Cortex of kidney (tissue), 1 donor: ENCODE measurements around the gene NANS.
"Not testable (repeated sequence)": the region's sequence is repeated elsewhere in the genome, so short reads cannot be mapped to it uniquely, and the experiment has no call there.

Experiments
- DNase-seq: peaks from one replicate; lab custom pipeline; 2025; lab: John Stamatoyannopoulos, UW

Gene NANS

DNA sequence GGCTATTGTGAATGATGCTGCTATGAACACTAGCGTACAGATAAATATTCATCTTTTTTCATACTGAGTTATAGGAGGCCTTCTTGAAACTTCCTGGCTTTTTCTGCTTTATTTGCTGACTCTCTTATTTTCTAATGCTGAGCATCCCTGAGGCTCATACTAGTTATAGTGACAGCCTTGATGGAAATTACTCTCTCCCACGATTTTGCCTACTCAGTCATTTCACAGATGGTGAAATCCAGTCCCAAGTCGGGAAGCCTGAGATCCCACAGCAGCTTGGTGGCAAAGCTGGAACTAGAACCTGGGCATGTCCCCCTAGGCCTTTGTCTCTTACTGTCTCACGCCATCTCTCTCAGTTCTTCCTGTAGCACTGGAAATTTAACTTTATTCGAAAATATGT lies 22.4 kb downstream of the NANS start:
- no peak for DNase-seq

DNA sequence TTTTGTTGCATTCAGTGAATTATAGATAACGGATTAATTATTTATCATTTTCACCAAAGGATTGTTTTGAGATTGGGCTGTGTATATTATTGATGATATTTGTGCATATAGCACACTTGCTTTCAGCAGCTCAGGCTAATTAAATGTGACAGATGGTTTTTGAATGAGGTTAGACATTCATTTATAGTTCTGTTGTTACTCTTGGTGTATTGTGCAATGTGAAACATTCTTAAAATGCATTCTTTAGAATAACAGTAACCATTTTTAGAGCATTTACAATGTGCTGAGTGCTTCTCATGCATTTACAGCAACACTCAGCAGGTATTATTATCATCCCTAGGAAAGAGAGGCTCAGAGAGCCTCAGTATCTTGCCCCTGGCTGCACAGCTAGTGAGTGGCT lies 23.8 kb downstream of the NANS start:
- no peak for DNase-seq

DNA sequence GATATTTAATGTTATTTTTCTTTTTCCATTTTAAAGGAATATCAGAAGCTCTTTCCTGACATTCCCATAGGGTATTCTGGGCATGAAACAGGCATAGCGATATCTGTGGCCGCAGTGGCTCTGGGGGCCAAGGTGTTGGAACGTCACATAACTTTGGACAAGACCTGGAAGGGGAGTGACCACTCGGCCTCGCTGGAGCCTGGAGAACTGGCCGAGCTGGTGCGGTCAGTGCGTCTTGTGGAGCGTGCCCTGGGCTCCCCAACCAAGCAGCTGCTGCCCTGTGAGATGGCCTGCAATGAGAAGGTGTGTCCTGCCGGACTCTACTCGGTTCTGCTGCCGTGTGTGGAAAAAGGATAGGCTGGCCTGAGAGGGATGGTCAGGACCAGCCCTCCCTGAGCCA lies 24.2 kb downstream of the NANS start:
- no peak for DNase-seq

DNA sequence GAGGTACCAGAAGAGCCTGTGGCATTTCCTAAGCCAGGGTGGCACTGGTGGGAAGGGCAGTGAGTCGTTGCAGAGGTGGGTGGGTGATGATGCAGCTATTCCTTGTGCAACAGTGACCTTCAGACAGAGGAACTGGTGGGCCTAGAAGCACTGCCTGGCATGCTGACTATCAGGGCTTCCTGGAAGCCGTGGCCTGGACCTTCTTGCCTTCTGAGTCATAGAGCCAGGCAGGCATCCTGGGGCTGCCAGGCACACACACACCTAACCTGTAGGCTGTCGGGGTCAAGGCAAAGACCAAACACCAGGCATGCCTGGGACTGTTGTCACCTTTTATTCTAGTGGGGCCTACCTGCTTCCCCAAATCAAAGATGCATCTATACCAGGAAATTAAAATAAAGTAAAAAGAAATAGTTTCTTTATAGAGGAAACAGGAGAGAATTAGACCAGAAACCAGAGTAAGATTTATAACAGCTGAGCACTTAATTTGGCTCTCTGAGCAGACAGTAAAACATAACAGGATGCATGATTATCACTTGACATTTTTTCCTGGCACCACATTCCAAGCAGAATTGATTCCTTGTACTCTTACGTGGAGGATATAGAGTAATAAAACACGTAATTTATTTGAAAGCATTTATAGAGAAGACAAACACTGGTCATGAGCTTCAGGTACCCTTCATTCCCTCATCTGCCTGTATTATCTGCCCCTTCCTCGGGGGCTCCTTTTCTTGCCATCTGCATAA lies 25.1 kb downstream of the NANS start:
- no peak for DNase-seq

DNA sequence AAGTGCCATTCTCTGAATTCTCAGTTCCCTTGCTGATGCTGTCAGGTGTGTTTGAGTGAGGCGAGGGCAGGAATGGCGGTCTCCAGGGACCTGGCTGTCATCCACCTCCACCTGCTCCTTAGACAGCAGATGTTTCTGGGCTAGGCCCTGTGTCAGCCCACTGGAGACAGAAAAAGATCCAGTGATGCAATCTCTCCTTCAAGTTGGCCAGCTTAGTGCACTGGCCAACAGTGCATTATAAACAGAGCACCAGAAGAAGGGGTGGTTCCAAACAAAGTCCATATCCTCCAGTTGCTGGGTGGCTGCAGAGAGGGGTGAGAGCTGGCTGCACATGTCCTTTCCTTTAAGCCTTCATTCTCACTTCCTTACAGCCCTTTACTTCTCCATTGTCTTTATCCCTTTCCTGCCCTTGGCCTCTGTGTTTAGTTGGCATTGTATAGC lies 26.5 kb downstream of the NANS start:
- DNase-seq = no peak

DNA sequence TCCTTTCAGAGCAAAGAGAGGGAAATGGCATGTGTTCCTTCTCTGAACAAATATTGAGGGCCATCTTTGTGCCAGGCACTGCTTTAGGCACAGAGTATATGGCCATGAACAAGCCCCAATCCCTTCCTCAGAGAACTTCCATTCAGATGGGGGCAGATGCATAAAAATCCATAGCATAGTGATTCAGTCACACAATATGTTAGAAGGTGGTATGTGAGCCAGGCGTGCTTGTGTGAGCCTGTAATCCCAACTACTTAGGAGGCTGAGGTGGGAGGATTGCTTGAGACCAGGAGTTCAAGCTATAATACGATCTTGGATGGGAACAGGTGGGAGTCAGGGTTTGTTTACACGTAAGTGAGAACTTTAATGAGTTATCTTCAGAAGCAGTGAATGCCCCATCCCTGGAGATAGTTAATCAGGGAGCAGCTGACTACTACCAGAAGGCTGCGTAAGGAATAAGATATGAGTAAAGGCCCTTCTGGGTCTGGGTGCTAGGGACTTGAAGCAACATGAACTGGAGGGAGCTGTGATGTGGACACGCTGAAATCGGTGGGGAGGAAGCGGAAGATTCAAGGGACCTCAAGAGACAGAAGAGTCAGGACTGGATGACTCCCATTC lies 27.1 kb downstream of the NANS start:
- DNase-seq = no peak

DNA sequence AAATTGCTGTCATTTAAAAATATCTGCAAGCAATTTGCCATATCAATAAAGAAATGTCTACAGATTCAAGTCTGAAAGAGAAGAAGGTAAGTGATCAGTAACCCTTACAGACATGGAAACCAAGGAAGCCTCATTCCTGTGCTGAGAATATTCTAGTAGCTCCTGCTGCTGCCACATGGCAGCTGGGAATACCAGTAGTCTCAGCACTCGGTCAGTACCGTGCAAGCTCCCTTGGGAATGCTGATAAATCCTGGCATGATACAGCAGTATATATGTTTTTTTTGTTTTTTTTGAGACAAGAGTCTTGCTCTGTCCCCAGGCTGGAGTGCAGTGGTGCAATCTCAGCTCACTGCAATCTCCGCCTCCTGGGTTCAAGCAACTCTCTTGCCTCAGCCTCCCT lies 27.9 kb downstream of the NANS start:
- DNase-seq = no peak

DNA sequence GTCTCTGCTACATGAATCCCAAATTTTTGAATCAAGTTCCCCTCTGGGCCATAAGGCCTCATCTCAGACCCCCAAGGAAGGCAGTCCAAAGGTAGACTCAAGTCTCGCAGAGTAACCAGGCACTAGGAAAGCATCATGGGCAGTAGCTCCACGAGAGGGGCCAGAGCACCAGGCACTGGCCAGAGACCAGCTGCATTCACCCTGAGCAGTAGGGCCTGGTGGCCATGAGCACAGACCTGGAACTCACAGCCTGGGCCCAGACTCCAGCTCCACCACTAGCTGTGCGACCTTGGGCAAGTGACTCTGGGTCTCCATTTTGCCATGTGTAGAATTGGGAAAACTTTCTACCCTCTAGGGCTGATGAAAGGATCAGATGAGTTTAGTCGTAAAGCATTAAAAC lies 28.5 kb downstream of the NANS start:
- DNase-seq = no peak

DNA sequence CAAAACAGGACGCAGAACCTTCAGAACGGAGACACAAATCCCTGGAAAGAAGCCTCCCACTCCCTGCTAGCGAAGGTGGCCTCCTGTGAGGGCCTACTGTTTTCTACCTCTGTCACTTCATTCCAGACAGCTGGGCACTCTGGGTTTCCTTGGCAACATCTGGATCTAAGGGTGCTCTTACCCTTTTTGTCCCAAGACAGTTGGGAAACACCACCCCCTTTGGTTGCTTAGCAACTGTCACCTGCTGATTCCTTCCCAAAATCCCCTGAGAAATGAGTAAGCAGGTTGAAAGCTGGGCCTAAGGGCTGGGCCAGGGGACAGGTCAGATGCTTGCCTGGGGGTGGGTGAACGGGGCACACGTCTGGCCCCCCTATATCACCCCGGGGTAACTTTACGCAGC lies 29.4 kb downstream of the NANS start:
- DNase-seq = no peak

DNA sequence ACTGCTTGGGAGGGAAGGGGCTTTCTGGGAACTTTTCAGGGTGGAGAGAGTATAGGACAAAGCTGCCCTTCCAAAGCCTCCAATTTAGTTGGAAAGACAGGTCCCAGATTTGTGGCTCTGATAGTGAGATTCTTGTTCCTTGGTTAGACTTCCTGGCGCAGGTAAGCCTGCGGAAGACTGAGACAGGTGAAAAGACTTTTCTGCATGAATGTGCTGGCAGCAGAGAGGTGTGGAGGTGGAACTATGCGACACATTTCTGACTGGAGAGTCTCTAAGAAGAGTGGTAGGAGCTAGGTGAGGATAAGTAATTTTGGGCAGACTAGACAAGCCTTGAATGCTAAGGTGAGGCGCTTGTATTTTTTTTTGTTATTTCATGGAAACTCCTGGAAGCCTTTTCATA lies 29.9 kb downstream of the NANS start:
- DNase-seq = no peak

DNA sequence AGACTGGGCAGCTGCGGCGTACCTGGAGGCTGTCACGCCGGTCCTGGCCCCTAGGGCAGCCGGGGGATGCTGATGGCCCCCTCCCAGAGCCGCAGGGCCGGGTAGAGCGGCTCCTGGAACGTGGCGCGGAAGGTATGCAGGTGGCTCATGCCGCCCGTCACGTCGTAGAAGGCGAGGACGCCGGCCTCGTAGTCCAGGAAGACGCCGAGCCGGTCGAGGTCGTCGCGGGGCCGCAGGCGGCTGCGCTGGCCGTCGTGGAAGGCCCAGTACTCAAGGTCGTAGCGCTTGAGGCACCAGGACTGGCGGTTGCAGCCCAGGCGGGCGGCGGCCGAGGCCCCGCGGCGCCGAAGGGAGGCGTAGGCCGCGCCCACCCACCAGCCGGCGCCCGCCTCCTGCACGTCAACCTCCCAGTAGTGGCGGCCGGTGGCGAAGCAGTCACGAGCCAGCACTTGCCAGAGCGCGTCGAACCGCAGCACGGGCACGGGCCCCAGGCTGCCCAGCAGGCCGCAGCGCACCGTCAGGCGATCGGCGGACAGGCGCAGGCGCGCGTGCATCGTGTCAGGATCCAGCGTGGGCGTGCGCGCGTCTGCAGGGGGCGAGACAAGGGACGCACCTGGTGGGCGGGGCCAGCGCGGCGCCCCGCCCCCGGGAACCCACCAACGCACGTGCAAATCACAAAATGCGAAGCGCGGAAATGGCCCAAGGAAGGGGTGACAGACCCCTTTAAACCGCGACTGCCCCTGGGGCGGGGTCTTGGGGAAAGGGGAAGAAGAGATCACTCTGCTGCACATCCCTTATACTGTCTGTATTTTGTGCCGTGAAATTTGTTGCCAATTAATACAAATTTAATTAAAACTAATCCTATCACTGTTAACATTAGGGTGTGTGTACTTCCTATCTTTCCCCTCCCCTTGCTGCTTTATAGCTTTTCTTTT lies 31.2 kb downstream of the NANS start:
- DNase-seq = no peak

DNA sequence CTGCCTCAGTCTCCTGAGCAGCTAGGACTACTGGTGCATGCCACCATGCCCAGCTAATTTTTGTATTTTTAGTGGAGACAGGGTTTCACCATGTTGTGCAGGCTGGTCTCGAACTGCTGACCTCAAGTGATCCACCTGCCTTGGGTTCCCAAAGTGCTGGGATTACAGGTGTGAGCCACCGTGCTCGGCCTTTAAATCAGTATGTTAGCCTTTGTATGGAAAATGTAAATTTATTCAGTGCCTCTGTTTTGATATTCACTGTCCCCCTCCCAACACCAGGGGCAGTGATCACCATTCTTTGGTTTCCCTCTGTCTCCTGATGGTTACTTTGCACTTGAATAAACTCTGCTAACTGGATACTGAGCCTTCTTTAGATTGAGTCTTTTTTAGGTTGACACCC lies 34.1 kb downstream of the NANS start:
- not testable (repeated sequence) for DNase-seq

DNA sequence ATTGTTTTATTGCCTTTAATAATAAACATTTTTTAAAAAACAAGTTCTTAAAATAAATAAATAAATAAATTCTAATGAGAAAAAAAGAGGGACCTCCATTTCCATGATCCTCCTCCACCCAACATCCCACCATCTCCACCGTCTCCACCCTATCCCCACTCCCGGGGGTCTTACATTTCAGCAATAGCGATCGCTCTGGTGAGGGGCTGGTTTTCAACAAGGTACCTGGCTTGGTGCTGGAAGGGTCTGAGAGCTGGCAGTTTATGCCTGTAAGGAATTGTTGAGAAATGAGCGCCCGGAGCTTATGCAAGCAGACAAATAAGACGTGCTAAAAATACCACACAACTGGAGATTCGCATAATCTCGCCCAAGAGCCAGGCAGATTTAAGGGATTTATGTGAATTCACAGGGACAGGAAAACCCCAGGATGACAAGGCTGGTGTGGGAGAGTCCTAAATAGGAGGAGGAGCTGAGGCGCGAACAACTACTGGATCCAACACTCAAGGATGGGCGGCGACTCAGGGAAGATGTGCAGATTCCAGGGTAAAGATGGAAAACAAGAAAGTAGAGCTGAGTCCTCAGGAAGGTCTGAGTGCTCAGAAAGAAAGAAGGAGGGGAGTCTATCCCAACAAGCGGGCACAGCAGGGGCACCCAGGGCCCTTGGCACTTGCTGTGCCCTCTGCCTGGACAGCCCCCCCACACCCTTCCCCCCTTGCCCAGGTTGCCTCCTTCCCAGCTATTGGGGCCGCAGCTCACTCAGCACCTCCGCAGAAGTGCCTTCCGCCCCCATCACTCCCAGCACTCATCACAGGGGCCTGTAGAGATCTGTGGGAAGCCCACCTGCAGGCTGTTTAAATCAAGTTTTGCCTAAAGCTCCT lies 35.4 kb downstream of the NANS start:
- no peak for DNase-seq

DNA sequence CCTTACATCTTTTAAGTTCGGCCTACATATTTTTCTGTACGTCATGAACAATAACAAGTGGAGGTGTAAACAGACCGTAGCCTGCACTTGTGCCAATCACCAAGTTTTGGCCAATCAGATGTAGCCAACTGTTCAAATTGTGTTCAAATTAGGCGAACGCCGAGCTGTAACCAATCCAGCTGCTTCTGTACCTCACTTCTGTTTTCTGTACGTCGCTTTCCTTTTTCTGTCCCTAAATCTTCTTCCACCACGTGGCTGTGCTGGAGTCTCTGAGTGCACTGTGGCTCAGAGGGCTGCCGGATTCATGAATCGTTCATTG lies 36.0 kb downstream of the NANS start:
- no peak for DNase-seq

DNA sequence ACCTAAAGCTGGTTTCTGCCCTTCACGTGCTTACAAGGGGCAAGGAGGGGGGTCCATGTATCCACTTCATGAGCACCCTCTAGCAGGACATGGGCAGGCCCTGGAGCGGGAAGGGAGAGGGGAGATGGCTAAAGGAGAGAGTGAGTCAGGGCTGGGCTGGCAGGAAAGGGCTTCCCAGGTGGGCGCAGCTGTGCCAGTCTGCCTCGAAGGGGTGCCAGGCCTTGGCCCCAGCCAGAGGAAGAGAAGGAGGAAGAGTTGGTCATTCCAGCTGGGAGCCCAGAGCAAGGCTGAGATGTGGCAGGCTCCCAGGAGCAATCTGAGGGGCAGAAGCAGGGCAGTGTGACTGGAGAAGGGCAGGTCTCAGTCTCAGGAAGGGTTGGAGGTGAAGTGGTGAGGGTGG lies 37.8 kb downstream of the NANS start:
- DNase-seq = no peak

DNA sequence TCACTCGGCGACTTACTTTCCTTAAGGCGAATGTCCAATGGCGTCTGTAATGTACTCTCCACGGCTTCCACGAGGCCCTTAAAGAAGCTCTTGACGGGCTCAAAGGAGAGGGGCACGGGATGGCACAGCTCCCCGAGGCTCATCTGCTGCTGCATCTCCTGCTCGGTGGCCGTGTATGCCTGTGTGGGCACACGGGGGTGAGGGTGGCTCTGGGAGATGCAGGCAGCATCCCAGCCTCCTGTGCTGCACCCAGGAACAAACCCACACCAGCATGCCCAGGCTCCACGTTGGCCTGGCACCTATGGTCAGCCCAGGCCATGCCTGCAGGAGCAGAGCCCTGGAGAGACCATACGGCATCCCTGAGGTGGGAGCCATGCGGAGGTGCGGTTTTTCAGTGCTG lies 38.3 kb downstream of the NANS start:
- no peak for DNase-seq

DNA sequence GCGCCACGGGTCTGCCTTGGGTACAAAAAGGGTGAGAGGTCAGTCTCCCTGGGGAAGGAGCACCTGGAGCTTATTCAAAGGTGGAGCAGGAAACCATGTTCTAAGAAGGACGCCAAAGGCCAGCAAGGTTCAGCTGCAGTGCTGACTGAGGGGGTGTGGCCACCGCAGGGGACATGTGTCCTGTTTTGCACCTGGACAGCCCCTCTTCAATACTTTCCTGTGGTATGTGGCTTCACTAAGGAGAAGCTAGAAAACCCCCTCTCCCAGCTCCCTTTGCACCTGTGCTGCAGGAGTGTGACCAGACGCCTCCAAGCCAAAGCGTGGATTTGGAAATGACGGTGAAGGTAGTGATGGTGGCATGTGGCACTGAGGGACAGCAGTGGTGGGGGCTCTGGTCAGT lies 38.9 kb downstream of the NANS start:
- DNase-seq = no peak

DNA sequence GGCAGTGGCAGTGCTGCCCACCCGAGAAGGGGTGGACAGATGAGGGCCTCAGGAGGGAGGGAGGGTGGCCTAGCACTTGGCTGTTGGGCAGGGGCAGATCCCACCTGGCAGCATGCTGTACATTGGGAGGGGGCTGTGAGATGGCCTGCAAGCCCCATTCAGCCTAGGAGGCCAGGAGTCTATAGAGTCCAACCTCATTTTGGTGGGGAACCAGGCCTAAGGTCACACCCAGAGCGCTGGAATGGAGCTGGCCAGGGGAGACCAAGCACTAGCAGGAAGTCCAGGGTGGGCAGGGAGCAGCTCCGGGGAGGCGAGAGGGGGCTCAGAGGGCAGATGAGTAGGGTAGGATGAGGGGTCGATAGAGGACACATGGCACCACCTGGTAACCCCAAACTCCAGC lies 39.6 kb downstream of the NANS start:
- no peak for DNase-seq

DNA sequence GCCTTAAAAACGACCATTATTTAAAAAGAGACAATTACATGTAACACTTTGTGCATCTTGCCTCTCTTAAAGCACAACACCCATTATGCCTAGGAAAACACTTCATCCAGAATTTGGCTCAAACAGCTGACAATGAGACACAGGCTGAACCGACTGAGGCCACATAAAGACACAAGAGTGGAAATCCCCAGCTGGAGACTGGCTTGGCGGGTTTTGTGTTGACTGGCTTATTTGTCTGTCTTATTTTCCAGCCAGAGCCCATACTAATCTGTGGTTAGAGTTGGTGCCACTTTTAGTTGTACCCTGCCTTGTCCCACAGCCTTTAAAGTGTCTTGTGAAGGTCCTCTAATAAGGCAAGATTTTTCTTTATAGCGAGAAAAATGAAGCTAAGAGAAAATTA lies 41.3 kb downstream of the NANS start:
- no peak for DNase-seq

DNA sequence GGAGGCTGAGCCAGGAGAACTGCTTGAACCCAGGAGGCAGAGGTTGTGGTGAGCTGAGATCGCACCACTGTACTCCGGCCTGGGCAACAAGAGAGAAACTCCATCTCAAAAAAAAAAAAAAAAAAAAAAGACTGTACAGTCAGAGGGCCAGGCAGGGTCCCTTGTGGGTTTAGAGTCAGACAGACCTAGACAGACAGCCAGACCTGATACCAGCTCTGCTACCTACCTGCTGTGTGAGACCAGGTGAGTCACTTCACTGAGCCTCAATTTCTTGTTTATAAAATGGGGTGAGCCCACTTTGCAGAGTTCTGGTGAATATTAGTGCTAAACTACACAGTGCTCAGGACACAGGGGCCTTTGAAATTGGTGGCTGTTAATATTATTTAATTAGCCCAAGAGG lies 42.8 kb downstream of the NANS start:
- no peak for DNase-seq

DNA sequence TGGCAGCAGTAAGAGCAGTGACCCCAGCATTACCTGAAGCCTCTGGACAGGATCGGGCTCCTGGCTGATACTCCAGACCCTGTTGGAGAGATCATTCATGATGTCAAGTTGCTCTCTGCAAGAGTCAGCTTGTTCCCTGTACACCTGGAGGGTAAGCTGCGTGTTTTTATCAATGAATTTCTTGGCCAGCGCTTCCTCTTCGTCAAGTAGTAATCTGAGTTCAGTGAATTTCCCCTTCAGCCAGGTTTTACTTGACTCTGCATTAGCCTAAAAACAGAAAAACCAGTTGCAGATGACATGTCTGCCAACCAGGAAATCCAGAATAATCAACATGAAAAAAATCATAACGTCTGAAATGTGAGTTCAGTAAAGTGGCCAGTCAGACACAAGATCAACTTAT lies 43.4 kb downstream of the NANS start:
- DNase-seq = no peak

DNA sequence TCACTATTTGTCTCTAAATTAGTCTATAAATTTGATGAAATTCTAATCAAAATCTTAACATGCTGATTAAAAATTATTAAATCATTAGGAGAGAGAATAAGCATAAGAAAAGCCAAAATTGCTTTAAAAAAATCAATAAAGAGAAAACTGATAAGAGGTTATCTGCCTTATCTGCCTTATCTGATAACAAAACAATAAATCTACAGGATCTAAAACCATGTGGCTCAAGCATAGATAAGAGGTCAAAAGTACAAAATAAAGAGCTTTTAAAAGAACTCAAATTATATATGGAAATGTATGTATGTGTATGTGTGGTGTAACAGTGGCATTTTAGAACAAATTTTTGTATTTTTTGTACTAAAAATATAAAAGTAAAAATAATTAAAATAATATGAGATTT lies 43.9 kb downstream of the NANS start:
- no peak for DNase-seq
